SH-SY5Y (cell line): ENCODE measurements around the gene MLC1.

Source experiments
- GATA2 ChIP-seq: IDR thresholded peaks from 2 replicates; pipeline ENCODE4 v1.6.1; 2011; ENCODE audit warnings: mild to moderate bottlenecking, low read depth, low read length
- GATA3 ChIP-seq: IDR thresholded peaks from 2 replicates; pipeline ENCODE4 v1.6.1; 2011; ENCODE audit warnings: low read depth, mild to moderate bottlenecking, low read length, moderate library complexity

The MLC1 gene

GRCh38 chr22:50016988-50017700, 68.1 kb downstream of the MLC1 start:
- no peak for TF ChIP-seq GATA3
- TF ChIP-seq GATA2: no peak

GRCh38 chr22:50016308-50016987, 68.8 kb downstream of the MLC1 start:
- TF ChIP-seq GATA2 (no peak), GATA3 (no peak)

GRCh38 chr22:50015451-50016307, 69.5 kb downstream of the MLC1 start:
- TF ChIP-seq GATA3: no peak
- TF ChIP-seq GATA2: no peak

GRCh38 chr22:50014655-50015401, 70.4 kb downstream of the MLC1 start:
- TF ChIP-seq GATA3: no peak
- TF ChIP-seq GATA2: no peak

GRCh38 chr22:50014053-50014501, 71.1 kb downstream of the MLC1 start:
- TF ChIP-seq GATA2 (no peak), GATA3 (no peak)

- TF ChIP-seq GATA2: no peak
- no peak for TF ChIP-seq GATA3
Observed at GRCh38 chr22:50012211-50013181, 72.7 kb downstream of the MLC1 start, which contains the start of gene IL17REL. Gene IL17REL (minus strand): TSS chr22:50012765. CDS start chr22:50012646, 119 bp downstream.

- no peak for TF ChIP-seq GATA2
- no peak for TF ChIP-seq GATA3
Observed at GRCh38 chr22:50011447-50012210, 73.6 kb downstream of the MLC1 start.

GRCh38 chr22:50010676-50011446, 74.4 kb downstream of the MLC1 start:
- TF ChIP-seq GATA2 (no peak), GATA3 (no peak)

GRCh38 chr22:50009765-50010675, 75.2 kb downstream of the MLC1 start:
- no peak for TF ChIP-seq GATA3
- TF ChIP-seq GATA2: no peak
